ENCODE results near the gene SLC38A10.

DNA sequence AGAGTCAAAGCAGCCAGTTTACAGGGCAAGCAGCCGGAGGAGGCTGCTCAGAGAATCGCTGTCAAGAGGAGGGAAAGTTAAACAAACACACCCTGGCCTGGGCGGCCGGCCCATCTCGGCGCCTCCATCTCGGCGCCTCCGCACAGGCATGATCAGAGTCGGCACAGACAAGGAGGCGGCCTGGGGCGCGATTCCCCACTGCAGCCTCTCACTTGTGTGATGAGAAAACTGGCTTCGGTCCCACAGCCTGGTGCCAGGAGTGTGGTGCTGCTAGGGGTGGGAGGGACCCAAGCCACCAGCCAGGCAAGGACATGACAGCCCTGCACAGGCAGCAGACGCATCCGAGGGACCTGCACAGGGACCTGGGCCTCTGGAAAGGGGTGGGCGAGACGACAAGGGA, 17.7 kb downstream of the SLC38A10 start:
- TF ChIP-seq POLR2A (IDR thresholded peaks at IDR 0.05; ENCODE audit: low read length) (no peak), GATA1 (IDR thresholded peaks at IDR 0.05; ENCODE audit: low read depth, low read length) (no peak)
